ENCODE measurements around the gene ABLIM3.

DNA sequence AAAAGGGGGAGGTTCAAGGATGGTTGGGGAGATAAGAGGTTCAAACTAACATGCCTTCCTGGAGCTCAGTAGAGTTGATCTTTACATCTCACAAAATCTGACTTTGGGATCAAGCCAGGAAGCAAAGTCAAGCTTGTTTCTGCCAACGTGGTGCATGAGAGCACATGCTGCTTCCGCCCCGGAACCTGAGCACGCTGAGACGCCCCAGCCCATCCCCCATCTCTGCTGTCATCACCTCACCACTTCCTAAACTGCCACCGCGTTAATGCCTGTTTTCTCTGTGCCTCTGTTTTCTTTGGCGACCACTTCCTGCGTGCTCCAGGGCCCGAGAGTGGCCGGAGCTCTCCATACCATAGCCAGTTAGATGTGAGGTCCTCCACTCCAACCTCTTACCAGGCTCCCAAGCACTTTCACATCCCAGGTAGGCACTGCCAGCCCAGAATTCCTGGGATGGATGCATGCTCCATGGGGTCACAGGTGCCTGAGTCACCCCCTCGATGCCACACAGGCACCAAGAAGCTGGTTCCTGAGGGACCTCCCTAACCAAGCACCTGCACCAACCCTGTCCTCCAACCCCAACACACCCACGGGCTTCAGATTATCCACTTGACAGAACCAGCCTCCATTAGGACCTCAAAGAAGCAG is 99.2 kb downstream of the ABLIM3 start:
- TF ChIP-seq, protein P1, sequence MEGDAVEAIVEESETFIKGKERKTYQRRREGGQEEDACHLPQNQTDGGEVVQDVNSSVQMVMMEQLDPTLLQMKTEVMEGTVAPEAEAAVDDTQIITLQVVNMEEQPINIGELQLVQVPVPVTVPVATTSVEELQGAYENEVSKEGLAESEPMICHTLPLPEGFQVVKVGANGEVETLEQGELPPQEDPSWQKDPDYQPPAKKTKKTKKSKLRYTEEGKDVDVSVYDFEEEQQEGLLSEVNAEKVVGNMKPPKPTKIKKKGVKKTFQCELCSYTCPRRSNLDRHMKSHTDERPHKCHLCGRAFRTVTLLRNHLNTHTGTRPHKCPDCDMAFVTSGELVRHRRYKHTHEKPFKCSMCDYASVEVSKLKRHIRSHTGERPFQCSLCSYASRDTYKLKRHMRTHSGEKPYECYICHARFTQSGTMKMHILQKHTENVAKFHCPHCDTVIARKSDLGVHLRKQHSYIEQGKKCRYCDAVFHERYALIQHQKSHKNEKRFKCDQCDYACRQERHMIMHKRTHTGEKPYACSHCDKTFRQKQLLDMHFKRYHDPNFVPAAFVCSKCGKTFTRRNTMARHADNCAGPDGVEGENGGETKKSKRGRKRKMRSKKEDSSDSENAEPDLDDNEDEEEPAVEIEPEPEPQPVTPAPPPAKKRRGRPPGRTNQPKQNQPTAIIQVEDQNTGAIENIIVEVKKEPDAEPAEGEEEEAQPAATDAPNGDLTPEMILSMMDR (IDR thresholded peaks at IDR 0.05): no peak
- TF ChIP-seq POLR2A (IDR thresholded peaks at IDR 0.05) (no peak), POLR2AphosphoS5 (IDR thresholded peaks at IDR 0.05; ENCODE audit: insufficient read depth in 1 of 2, low read depth in 1 of 2) (no peak)
